Peyer's patch (tissue), 4 donors: Measurements from ENCODE around the gene AP1M1.

ENCODE experiments used
- POLR2A ChIP-seq, 2 donors: fragments of 450-650 bp; IDR thresholded peaks; one replicate each; pipeline ENCODE4 v1.5.1; 2017; ENCODE audit warnings: antibody characterized with exemption in 2 of 2, mild to moderate bottlenecking in 2 of 2, moderate library complexity in 2 of 2
- TF ChIP-seq, protein P1 (sequence below), 6 experiments: fragments of 450-650 bp in 4 of 6; fragments of 200-600 bp in 2 of 6; sonication (generic) in 1 of 6; IDR thresholded peaks; one replicate each; pipeline ENCODE4 v1.5.1; 2017 to 2019; ENCODE audit warnings: antibody characterized with exemption in 6 of 6, mild to moderate bottlenecking in 3 of 6, moderate library complexity in 1 of 6

DNA sequence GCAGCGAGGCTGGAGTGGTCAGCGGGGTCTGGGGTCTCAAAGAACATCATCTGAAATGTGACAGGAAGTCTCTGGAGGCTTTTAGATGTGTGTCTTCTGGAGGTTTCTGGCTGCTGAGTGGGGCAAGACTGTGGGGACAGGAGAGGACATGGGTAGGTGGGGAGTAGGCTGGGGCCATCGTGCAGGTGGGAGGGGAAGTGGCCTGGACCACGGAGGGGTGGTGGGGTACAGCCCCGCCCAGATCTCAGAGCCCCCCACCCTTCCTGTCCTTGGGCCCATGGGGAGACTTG is 6.2 kb downstream of the AP1M1 start:
- no peak for TF ChIP-seq POLR2A (IDR thresholded peaks at IDR 0.05)
- TF ChIP-seq, protein P1, sequence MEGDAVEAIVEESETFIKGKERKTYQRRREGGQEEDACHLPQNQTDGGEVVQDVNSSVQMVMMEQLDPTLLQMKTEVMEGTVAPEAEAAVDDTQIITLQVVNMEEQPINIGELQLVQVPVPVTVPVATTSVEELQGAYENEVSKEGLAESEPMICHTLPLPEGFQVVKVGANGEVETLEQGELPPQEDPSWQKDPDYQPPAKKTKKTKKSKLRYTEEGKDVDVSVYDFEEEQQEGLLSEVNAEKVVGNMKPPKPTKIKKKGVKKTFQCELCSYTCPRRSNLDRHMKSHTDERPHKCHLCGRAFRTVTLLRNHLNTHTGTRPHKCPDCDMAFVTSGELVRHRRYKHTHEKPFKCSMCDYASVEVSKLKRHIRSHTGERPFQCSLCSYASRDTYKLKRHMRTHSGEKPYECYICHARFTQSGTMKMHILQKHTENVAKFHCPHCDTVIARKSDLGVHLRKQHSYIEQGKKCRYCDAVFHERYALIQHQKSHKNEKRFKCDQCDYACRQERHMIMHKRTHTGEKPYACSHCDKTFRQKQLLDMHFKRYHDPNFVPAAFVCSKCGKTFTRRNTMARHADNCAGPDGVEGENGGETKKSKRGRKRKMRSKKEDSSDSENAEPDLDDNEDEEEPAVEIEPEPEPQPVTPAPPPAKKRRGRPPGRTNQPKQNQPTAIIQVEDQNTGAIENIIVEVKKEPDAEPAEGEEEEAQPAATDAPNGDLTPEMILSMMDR (IDR thresholded peaks at IDR 0.05) = no peak
